ENCODE measurements around the gene RPS21.

RPS21 gene

DNA sequence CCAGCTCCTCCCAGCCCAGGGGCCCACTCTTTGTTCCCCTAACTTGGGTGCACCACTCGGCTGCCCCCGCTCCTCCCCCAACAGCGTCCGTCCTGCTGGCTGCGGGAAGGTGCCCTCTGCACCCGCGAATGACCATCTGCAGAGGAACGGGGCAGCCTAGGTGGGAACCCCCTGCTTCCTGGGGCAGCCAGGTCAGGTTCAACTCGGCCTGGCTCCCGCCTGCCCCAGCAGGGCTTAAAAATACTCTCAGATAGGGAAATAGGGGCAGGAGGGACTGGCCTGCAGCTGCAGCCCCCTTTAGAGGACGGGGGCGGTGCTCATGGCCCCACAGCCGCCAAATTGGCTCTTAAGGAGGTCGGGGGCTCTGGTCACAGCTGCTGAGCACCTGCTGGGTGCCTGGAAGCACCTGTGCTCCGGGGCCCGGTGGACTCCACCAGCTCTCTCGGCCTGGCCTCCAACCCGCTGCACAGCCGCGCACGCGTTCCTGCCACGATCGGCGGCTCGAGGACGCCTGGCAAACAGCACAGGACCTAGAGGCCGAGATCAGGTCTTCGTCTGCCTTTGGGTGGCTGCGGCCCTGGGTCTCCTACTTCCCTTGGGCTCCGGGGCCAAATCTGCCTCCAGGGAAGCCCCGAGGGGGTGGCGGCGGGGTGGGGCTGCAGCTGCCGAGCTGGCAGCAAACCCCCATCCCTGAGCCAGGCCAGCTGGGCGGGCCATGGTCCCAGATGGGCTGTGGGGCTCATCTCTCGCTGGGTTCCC, 19.1 kb upstream of the RPS21 start:
- no peak for ATAC-seq (ENCODE audit: insufficient read depth, low read depth)
- Histone ChIP-seq H3K4me2 (ENCODE audit: insufficient read depth, low read length) (no peak overlapping the region), H3K4me3 (ENCODE audit: low read depth in 1 of 2, low read length in 2 of 2) (no peak overlapping the region), H3K27me3 (ENCODE audit: insufficient read depth, low read length, poor library complexity) (peaks cover 2% of the 10 kb centered on the region), H3K9me3 (ENCODE audit: insufficient read depth, low read length, severe bottlenecking) (no peaks in the 10 kb centered on the region), H3K79me2 (ENCODE audit: insufficient read depth, low read length) (no peaks in the 10 kb centered on the region), H2AFZ (ENCODE audit: low read depth, low read length) (no peak overlapping the region), H3K9ac (ENCODE audit: low read depth, low read length) (no peak overlapping the region), H3K36me3 (ENCODE audit: insufficient read depth, low read length) (no peaks in the 10 kb centered on the region), H3K27ac (ENCODE audit: low read length) (no peak overlapping the region), H4K20me1 (ENCODE audit: insufficient read depth, low read length) (peaks cover 7% of the 10 kb centered on the region), H3K4me1 (ENCODE audit: insufficient read depth, low read length) (no peaks in the 10 kb centered on the region)
- DNase-seq: no peak
- TF ChIP-seq, protein P1, sequence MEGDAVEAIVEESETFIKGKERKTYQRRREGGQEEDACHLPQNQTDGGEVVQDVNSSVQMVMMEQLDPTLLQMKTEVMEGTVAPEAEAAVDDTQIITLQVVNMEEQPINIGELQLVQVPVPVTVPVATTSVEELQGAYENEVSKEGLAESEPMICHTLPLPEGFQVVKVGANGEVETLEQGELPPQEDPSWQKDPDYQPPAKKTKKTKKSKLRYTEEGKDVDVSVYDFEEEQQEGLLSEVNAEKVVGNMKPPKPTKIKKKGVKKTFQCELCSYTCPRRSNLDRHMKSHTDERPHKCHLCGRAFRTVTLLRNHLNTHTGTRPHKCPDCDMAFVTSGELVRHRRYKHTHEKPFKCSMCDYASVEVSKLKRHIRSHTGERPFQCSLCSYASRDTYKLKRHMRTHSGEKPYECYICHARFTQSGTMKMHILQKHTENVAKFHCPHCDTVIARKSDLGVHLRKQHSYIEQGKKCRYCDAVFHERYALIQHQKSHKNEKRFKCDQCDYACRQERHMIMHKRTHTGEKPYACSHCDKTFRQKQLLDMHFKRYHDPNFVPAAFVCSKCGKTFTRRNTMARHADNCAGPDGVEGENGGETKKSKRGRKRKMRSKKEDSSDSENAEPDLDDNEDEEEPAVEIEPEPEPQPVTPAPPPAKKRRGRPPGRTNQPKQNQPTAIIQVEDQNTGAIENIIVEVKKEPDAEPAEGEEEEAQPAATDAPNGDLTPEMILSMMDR (IDR thresholded peaks at IDR 0.05; ENCODE audit: borderline replicate concordance, extremely low read depth, low read length, poor library complexity, severe bottlenecking): no peak
- no peak for TF ChIP-seq EZH2 (IDR thresholded peaks at IDR 0.05; ENCODE audit: borderline replicate concordance, low read depth, low read length, severe bottlenecking)

GRCh38 chr20:62368392-62368975, 18.4 kb upstream of the RPS21 start:
- Histone ChIP-seq H3K27me3 (ENCODE audit: insufficient read depth, low read length, poor library complexity) (peaks cover 2% of the 10 kb centered on the region), H3K27ac (ENCODE audit: low read length) (no peak overlapping the region), H3K36me3 (ENCODE audit: insufficient read depth, low read length) (no peaks in the 10 kb centered on the region), H2AFZ (ENCODE audit: low read depth, low read length) (no peak overlapping the region), H4K20me1 (ENCODE audit: insufficient read depth, low read length) (peaks cover 7% of the 10 kb centered on the region), H3K9me3 (ENCODE audit: insufficient read depth, low read length, severe bottlenecking) (no peaks in the 10 kb centered on the region), H3K4me2 (ENCODE audit: insufficient read depth, low read length) (no peak overlapping the region), H3K79me2 (ENCODE audit: insufficient read depth, low read length) (no peaks in the 10 kb centered on the region), H3K4me3 (ENCODE audit: low read depth in 1 of 2, low read length in 2 of 2) (no peak overlapping the region), H3K4me1 (ENCODE audit: insufficient read depth, low read length) (no peaks in the 10 kb centered on the region), H3K9ac (ENCODE audit: low read depth, low read length) (no peak overlapping the region)
- TF ChIP-seq EZH2 (IDR thresholded peaks at IDR 0.05; ENCODE audit: borderline replicate concordance, low read depth, low read length, severe bottlenecking): no peak
- TF ChIP-seq, protein P1 (IDR thresholded peaks at IDR 0.05; ENCODE audit: borderline replicate concordance, extremely low read depth, low read length, poor library complexity, severe bottlenecking): no peak
- no peak for DNase-seq
- ATAC-seq (ENCODE audit: insufficient read depth, low read depth): no peak

DNA sequence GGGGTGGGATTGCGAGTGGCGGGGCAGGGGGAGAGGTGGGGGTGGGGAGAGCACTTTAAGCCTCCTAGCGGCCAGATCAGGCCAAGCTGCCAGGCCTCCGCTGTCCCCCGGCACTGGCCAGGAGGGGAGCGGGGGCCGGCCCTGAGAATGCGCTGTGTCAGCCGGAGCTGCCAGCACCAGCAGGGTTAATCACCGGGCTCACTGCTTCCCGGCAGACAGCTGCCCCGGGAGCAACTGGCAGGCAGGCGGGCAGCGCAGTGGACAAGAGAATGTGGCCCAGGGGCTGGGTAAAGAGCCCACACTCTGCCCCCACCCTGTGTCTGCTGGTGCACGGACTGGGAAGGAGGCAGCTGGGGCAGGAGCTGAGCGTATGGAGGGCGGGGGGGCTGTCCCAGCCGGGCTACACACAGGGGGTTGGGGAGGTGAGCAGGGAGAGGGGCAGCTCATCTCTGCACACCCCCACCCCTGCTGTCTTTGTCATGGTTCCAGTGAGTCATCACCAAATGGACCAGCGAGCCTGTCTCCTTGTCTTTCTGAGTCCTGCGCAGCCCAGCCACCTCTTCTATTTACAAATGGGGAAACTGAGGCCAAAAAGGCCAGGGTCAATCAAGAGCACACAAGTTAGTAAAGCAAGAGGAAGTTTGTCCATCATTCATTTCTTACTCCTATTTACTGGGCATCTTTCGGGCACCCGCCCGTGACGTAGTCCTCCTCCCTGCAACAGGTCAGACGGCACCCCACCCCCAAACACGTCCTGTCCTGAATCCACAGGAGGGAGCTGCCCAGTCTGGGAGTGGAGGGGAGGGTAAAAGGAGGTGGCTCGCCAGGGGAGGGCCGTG, 17.7 kb upstream of the RPS21 start:
- Histone ChIP-seq H2AFZ (ENCODE audit: low read depth, low read length) (no peak overlapping the region), H3K36me3 (ENCODE audit: insufficient read depth, low read length) (no peaks in the 10 kb centered on the region), H3K9ac (ENCODE audit: low read depth, low read length) (no peak overlapping the region), H3K27ac (ENCODE audit: low read length) (no peak overlapping the region), H3K4me1 (ENCODE audit: insufficient read depth, low read length) (no peaks in the 10 kb centered on the region), H3K4me2 (ENCODE audit: insufficient read depth, low read length) (no peak overlapping the region), H4K20me1 (ENCODE audit: insufficient read depth, low read length) (peaks cover 10% of the 10 kb centered on the region), H3K27me3 (ENCODE audit: insufficient read depth, low read length, poor library complexity) (peaks cover 2% of the 10 kb centered on the region), H3K4me3 (ENCODE audit: low read depth in 1 of 2, low read length in 2 of 2) (no peak overlapping the region), H3K9me3 (ENCODE audit: insufficient read depth, low read length, severe bottlenecking) (no peaks in the 10 kb centered on the region), H3K79me2 (ENCODE audit: insufficient read depth, low read length) (no peaks in the 10 kb centered on the region)
- no peak for ATAC-seq (ENCODE audit: insufficient read depth, low read depth)
- no peak for DNase-seq
- no peak for TF ChIP-seq EZH2 (IDR thresholded peaks at IDR 0.05; ENCODE audit: borderline replicate concordance, low read depth, low read length, severe bottlenecking)
- TF ChIP-seq, protein P1 (IDR thresholded peaks at IDR 0.05; ENCODE audit: borderline replicate concordance, extremely low read depth, low read length, poor library complexity, severe bottlenecking): no peak
